H9 (cell line): ENCODE data around the gene MYO3A. TPM values are rescaled to one million over a fixed set of nuclear protein-coding genes. Genes with fewer than 3 reads are reported as not detected.

Experiments
- DNase-seq: peaks from one replicate; pipeline ENCODE4 v3.0.0-alpha.2; 2017
- H2AFZ ChIP-seq: one replicate; pipeline ENCODE4 v1.6.1; 2013; ENCODE audit warnings: mild to moderate bottlenecking, low read length, control low read depth, moderate library complexity
- H2AK5ac ChIP-seq: 2 replicates; pipeline ENCODE4 v1.6.1; 2013; ENCODE audit warnings: low read length, control low read depth, mixed read lengths; ENCODE audit not compliant: insufficient read length
- H2BK120ac ChIP-seq: one replicate; pipeline ENCODE4 v1.6.1; 2013; ENCODE audit warnings: low read depth, mild to moderate bottlenecking, low read length, control low read depth, inconsistent platforms; ENCODE audit not compliant: poor library complexity, severe bottlenecking
- H2BK12ac ChIP-seq: 2 replicates; pipeline ENCODE4 v1.6.1; 2013; ENCODE audit warnings: low read length, control low read depth, mixed read lengths, low read depth; ENCODE audit not compliant: insufficient read length
- H2BK15ac ChIP-seq: 2 replicates; pipeline ENCODE4 v1.6.1; 2013; ENCODE audit warnings: low read depth, low read length, control low read depth
- H2BK20ac ChIP-seq: one replicate; pipeline ENCODE4 v1.6.1; 2013; ENCODE audit warnings: low read depth, mild to moderate bottlenecking, low read length, control low read depth, inconsistent platforms; ENCODE audit not compliant: poor library complexity, severe bottlenecking
- H2BK5ac ChIP-seq: 2 replicates; pipeline ENCODE4 v1.6.1; 2013; ENCODE audit warnings: low read length, control low read depth, mixed read lengths; ENCODE audit not compliant: insufficient read length
- H3K14ac ChIP-seq: 2 replicates; pipeline ENCODE4 v1.6.1; 2013; ENCODE audit warnings: low read length, control low read depth; ENCODE audit not compliant: insufficient read depth
- H3K18ac ChIP-seq: 2 replicates; pipeline ENCODE4 v1.6.1; 2013; ENCODE audit warnings: low read depth, mild to moderate bottlenecking, mixed read lengths, low read length, control low read depth; ENCODE audit not compliant: insufficient read length
- H3K23ac ChIP-seq: 2 replicates; pipeline ENCODE4 v1.6.1; 2013; ENCODE audit warnings: low read length, control low read depth, mixed read lengths, low read depth; ENCODE audit not compliant: insufficient read length
- H3K23me2 ChIP-seq: 2 replicates; pipeline ENCODE4 v1.6.1; 2013; ENCODE audit warnings: low read depth, mild to moderate bottlenecking, mixed read lengths, low read length, control low read depth; ENCODE audit not compliant: insufficient read length, poor library complexity, severe bottlenecking
- H3K27ac ChIP-seq: 2 replicates; pipeline ENCODE4 v1.5.1; 2013; ENCODE audit warnings: low read length, control low read depth, mixed read lengths, low read depth; ENCODE audit not compliant: insufficient read length
- H3K27me3 ChIP-seq: 2 replicates; pipeline ENCODE4 v1.6.1; 2013; ENCODE audit warnings: low read length, control low read depth, inconsistent platforms; ENCODE audit not compliant: insufficient read depth
- H3K4ac ChIP-seq: 2 replicates; pipeline ENCODE4 v1.6.1; 2013; ENCODE audit warnings: low read depth, mild to moderate bottlenecking, control low read depth, inconsistent platforms, low read length, moderate library complexity
- H3K4me1 ChIP-seq: 2 replicates; pipeline ENCODE4 v1.6.1; 2013; ENCODE audit warnings: low read length, control low read depth, inconsistent platforms; ENCODE audit not compliant: insufficient read depth
- H3K4me2 ChIP-seq: 2 replicates; pipeline ENCODE4 v1.6.1; 2013; ENCODE audit warnings: low read length, control low read depth, mixed read lengths; ENCODE audit not compliant: insufficient read length, insufficient read depth
- H3K56ac ChIP-seq: 2 replicates; pipeline ENCODE4 v1.6.1; 2013; ENCODE audit warnings: low read depth, mild to moderate bottlenecking, mixed read lengths, low read length, control low read depth; ENCODE audit not compliant: insufficient read length
- H3K79me1 ChIP-seq: 2 replicates; pipeline ENCODE4 v1.6.1; 2013; ENCODE audit warnings: low read depth, mild to moderate bottlenecking, moderate library complexity, low read length, control low read depth, inconsistent platforms; ENCODE audit not compliant: insufficient read depth, poor library complexity, severe bottlenecking
- H3K79me2 ChIP-seq: 2 replicates; pipeline ENCODE4 v1.6.1; 2013; ENCODE audit warnings: low read length, control low read depth, inconsistent platforms; ENCODE audit not compliant: insufficient read depth
- H3K9ac ChIP-seq: 2 replicates; pipeline ENCODE4 v1.6.1; 2013; ENCODE audit warnings: low read length, control low read depth, mixed read lengths; ENCODE audit not compliant: insufficient read length; ENCODE audit errors: extremely low read depth
- H3K9me3 ChIP-seq: one replicate; pipeline ENCODE4 v1.6.1; 2013; ENCODE audit warnings: low read depth, low read length, inconsistent platforms; ENCODE audit not compliant: control insufficient read depth
- H3T11ph ChIP-seq: one replicate; pipeline ENCODE4 v1.6.1; 2013; ENCODE audit warnings: mild to moderate bottlenecking, low read length, control low read depth, inconsistent platforms
- H4K20me1 ChIP-seq: one replicate; pipeline ENCODE4 v1.6.1; 2013; ENCODE audit not compliant: control insufficient read depth, insufficient read length, insufficient read depth
- H4K5ac ChIP-seq: 2 replicates; pipeline ENCODE4 v1.6.1; 2013; ENCODE audit warnings: low read depth, mild to moderate bottlenecking, mixed read lengths, low read length, control low read depth; ENCODE audit not compliant: insufficient read length
- H4K8ac ChIP-seq: replicated peaks from 2 replicates; pipeline ENCODE4 v1.6.1; 2013; ENCODE audit warnings: low read length, control low read depth, mixed read lengths, low read depth; ENCODE audit not compliant: insufficient read length
- H4K91ac ChIP-seq: 2 replicates; pipeline ENCODE4 v1.6.1; 2013; ENCODE audit warnings: low read depth, mild to moderate bottlenecking, moderate library complexity, mixed read lengths, low read length, control low read depth; ENCODE audit not compliant: insufficient read length
- H3K27ac Mint-ChIP-seq, 3 experiments: 2 replicates in 2 of 3; 3 replicates in 1 of 3; pipeline ENCODE4 v1.8.0; 2020 to 2021; ENCODE audit warnings: mixed read lengths in 3 of 3, mild to moderate bottlenecking in 1 of 3, moderate library complexity in 1 of 3
- H3K27me3 Mint-ChIP-seq: 2 replicates; pipeline ENCODE4 v1.8.0; 2021; ENCODE audit warnings: low read depth, mild to moderate bottlenecking, moderate library complexity, mixed read lengths
- H3K36me3 Mint-ChIP-seq, 3 experiments: 2 replicates in 2 of 3; 3 replicates in 1 of 3; pipeline ENCODE4 v1.8.0; 2020 to 2021; ENCODE audit warnings: low read depth in 3 of 3, mixed read lengths in 3 of 3; ENCODE audit not compliant: insufficient read depth in 1 of 3
- H3K4me1 Mint-ChIP-seq, 2 experiments: 2 replicates each; pipeline ENCODE4 v1.8.0; 2020; ENCODE audit warnings: mixed read lengths in 2 of 2
- H3K4me3 Mint-ChIP-seq, 2 experiments: 2 replicates in 1 of 2; 3 replicates in 1 of 2; pipeline ENCODE4 v1.8.0; 2020 to 2021; ENCODE audit warnings: mild to moderate bottlenecking in 2 of 2, mixed read lengths in 2 of 2, moderate library complexity in 1 of 2
- H3K9me3 Mint-ChIP-seq, 2 experiments: 2 replicates in 1 of 2; 3 replicates in 1 of 2; pipeline ENCODE4 v1.8.0; 2020; ENCODE audit warnings: mild to moderate bottlenecking in 2 of 2, mixed read lengths in 2 of 2, moderate library complexity in 1 of 2
- WGBS: extraction: QIAGEN DNeasy Blood & Tissue Kit; methylation state at CpG from one replicate; pipeline ENCODE4 v1.1.7; 2013; ENCODE audit warnings: missing lambda C conversion rate, low lambda C conversion rate, mixed read lengths; ENCODE audit not compliant: insufficient read length; ENCODE audit errors: extremely low coverage; 5-methylcytosine and 5-hydroxymethylcytosine counted together
- total RNA-seq: library from RNA; stranded (reverse); gene quantifications from 2 replicates; pipeline ENCODE4 v1.2.1, GENCODE V29; 2021
- TF ChIP-seq, protein P1 (sequence below): fragments of 200-600 bp; sonication (generic); conservative IDR thresholded peaks from 3 replicates; pipeline ENCODE4 v1.8.0; 2021; ENCODE audit warnings: antibody characterized with exemption, mild to moderate bottlenecking

Gene MYO3A
- total RNA-seq, 1 experiment from 2014 or later, result 4.3 TPM

DNA sequence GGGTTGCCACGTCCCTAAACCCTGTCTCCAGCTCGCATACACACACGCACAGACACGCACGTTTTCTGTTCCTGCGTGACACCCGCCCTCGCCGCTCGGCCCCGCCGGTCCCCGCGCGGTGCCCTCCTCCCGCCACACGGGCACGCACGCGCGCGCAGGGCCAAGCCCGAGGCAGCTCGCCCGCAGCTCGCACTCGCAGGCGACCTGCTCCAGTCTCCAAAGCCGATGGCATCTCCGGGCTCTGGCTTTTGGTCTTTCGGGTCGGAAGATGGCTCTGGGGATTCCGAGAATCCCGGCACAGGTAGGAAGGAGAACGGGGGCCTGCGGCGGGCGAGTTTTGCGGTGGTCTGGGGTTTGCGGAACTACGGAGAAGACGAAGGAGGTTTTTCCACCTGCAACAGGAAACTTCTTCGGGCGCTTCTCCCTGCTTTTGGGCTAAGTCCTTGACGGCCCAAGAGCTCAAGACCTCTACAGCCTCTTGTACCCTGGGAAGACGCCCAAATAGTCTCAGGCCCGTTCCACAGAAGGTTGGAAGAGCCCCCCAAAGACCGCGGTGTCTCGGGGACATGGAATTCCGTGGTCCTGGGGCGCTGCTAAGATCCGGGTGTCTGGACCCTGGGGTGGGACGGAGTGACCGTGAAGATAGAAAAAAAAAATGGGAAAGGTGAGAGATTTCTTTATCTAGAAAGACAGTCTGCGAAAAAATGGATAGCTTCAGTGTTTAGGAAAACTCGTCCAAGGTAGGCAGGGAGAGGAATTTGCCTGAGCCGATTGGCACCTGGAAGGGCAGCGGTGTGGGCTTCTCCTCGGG lies 282.8 kb downstream of the MYO3A start, which contains the start of gene GAD2:
Gene GAD2, plus strand, starts transcription at position 190 of the 811 bp plus-strand sequence. Its CDS starts 36 bp downstream, at position 226.
- Histone ChIP-seq H2BK12ac (no peak within 1 kb of the TSS), H3T11ph (no peak within 1 kb of the TSS), H2AFZ (no peak within 1 kb of the TSS), H2BK5ac (no peak within 1 kb of the TSS), H4K91ac (no peak within 1 kb of the TSS), H3K4me1 (peaks cover 7% of the 10 kb centered on the region; the same call in 1 of the 2 replicates), H3K4ac (no peak within 1 kb of the TSS), H3K79me1 (no peaks in the 10 kb centered on the region), H3K4me2 (peak within 1 kb of the TSS; percentile 57), H3K23ac (no peak within 1 kb of the TSS), H2BK15ac (no peak within 1 kb of the TSS), H3K9ac (no peak within 1 kb of the TSS), H3K14ac (no peak within 1 kb of the TSS), H3K27ac (no peak within 1 kb of the TSS), H3K18ac (no peak within 1 kb of the TSS), H4K20me1 (no peaks in the 10 kb centered on the region), H3K9me3 (no peaks in the 10 kb centered on the region), H4K8ac (no peak within 1 kb of the TSS), H2BK20ac (no peak within 1 kb of the TSS), H2BK120ac (no peak within 1 kb of the TSS), H3K56ac (no peak within 1 kb of the TSS), H2AK5ac (no peak within 1 kb of the TSS), H3K79me2 (no peaks in the 10 kb centered on the region), H4K5ac (no peak within 1 kb of the TSS), H3K23me2 (peaks cover 40% of the 10 kb centered on the region), H3K27me3 (peaks cover 57% of the 10 kb centered on the region)
- TF ChIP-seq, protein P1, sequence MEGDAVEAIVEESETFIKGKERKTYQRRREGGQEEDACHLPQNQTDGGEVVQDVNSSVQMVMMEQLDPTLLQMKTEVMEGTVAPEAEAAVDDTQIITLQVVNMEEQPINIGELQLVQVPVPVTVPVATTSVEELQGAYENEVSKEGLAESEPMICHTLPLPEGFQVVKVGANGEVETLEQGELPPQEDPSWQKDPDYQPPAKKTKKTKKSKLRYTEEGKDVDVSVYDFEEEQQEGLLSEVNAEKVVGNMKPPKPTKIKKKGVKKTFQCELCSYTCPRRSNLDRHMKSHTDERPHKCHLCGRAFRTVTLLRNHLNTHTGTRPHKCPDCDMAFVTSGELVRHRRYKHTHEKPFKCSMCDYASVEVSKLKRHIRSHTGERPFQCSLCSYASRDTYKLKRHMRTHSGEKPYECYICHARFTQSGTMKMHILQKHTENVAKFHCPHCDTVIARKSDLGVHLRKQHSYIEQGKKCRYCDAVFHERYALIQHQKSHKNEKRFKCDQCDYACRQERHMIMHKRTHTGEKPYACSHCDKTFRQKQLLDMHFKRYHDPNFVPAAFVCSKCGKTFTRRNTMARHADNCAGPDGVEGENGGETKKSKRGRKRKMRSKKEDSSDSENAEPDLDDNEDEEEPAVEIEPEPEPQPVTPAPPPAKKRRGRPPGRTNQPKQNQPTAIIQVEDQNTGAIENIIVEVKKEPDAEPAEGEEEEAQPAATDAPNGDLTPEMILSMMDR, result no peak
- peaks cover 63 to 66% of the 10 kb centered on the region in 2 experiments for H3K4me1 Mint-ChIP-seq
- peak; percentile 41 for DNase-seq
- H3K4me3 Mint-ChIP-seq, result peak within 1 kb of the TSS; percentile 63 to 83
- H3K9me3 Mint-ChIP-seq, result peaks cover 3 to 9% of the 10 kb centered on the region in 2 experiments; a peak in 2 of 5 replicates
- H3K36me3 Mint-ChIP-seq, result no peaks in the 10 kb centered on the region; a peak in 2 of 7 replicates
- peak within 1 kb of the TSS in 2 of 3 experiments; percentile 16 to 48; a peak in 3 of 7 replicates for H3K27ac Mint-ChIP-seq
- peaks cover 74% of the 10 kb centered on the region for H3K27me3 Mint-ChIP-seq
- WGBS, result no CpG with 5 or more reads among the region's 60 CpGs
